ENCODE results near the gene DDX25.

DNA sequence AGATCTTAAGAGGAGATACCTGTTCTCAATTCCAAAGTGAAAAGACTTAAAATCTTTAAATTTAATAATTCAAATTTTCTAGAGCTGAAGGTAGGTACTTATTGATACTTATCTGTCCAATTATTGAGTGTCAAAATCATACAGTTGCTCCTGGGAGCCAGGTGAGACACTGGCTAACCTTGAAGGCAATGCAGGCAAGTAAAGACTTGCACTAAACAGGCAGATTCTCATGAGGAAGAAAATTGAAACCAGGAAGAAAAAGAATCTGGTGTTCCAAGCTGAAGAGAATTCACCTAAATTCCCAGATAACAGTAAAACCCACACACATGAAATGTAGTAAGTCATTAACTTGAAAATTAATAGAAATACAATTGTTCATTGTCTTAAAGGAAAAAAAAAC is 71.8 kb downstream of the DDX25 start:
- TF ChIP-seq POLR2A (IDR thresholded peaks at IDR 0.05; ENCODE audit: low read depth, low read length): no peak
- TF ChIP-seq KAT2A (conservative IDR thresholded peaks at IDR 0.05; ENCODE audit: control insufficient read depth, low read depth, low read length): no peak

Measured in GM12878 (cell line).